NK-92 (cell line): ENCODE data around the gene TTC32.

Experiments used
- DNase-seq: peaks from one replicate; lab custom pipeline; 2025; ENCODE audit not compliant: unreplicated experiment; lab: John Stamatoyannopoulos, UW

The TTC32 gene

GRCh38 chr2:19854596-19855541, 46.9 kb downstream of the TTC32 start:
- DNase-seq: no peak

GRCh38 chr2:19851116-19851695, 50.6 kb downstream of the TTC32 start:
- no peak for DNase-seq

- no peak for DNase-seq
Observed at GRCh38 chr2:19850056-19851050, 51.4 kb downstream of the TTC32 start.

- no peak for DNase-seq
Observed at GRCh38 chr2:19848952-19849351, 52.8 kb downstream of the TTC32 start.

GRCh38 chr2:19848029-19848750, 53.6 kb downstream of the TTC32 start:
- no peak for DNase-seq

- DNase-seq: no peak
Observed at GRCh38 chr2:19847486-19847885, 54.3 kb downstream of the TTC32 start.
